ENCODE measurements around the gene GPD1L.

Gene GPD1L

GRCh38 chr3:32140943-32141342, 34.5 kb downstream of the GPD1L start:
- no peak for DNase-seq

GRCh38 chr3:32143849-32144757, 37.7 kb downstream of the GPD1L start:
- peak; percentile 55 for DNase-seq

GRCh38 chr3:32146746-32147211, 40.4 kb downstream of the GPD1L start:
- no peak for DNase-seq

GRCh38 chr3:32147509-32147908, 41.1 kb downstream of the GPD1L start:
- no peak for DNase-seq

- DNase-seq = no peak
Observed at GRCh38 chr3:32147933-32148332, 41.5 kb downstream of the GPD1L start.

GRCh38 chr3:32148351-32148750, 41.9 kb downstream of the GPD1L start:
- DNase-seq = no peak

- no peak for DNase-seq
Observed at GRCh38 chr3:32153414-32154204, 47.2 kb downstream of the GPD1L start.

- no peak for DNase-seq
Observed at GRCh38 chr3:32154205-32154579, 47.8 kb downstream of the GPD1L start.

GRCh38 chr3:32155117-32155516, 48.7 kb downstream of the GPD1L start:
- DNase-seq = no peak

GRCh38 chr3:32157600-32158264, 51.3 kb downstream of the GPD1L start:
- no peak for DNase-seq

GRCh38 chr3:32160706-32161214, 54.3 kb downstream of the GPD1L start:
- DNase-seq = no peak

- no peak for DNase-seq
Observed at GRCh38 chr3:32165442-32165841, 59.0 kb downstream of the GPD1L start.

- DNase-seq = no peak
Observed at GRCh38 chr3:32166654-32167053, 60.2 kb downstream of the GPD1L start.

- no peak for DNase-seq
Observed at GRCh38 chr3:32172420-32172819, 66.0 kb downstream of the GPD1L start.

- DNase-seq = peak; percentile 72
Observed at GRCh38 chr3:32175607-32176197, 69.3 kb downstream of the GPD1L start.

GRCh38 chr3:32176989-32177701, 70.7 kb downstream of the GPD1L start:
- peak; percentile 61 for DNase-seq

GRCh38 chr3:32177702-32178198, 71.3 kb downstream of the GPD1L start:
- peak; percentile 67 for DNase-seq

GRCh38 chr3:32180141-32180784, 73.8 kb downstream of the GPD1L start:
- no peak for DNase-seq

- no peak for DNase-seq
Observed at GRCh38 chr3:32181365-32181764, 74.9 kb downstream of the GPD1L start.

GRCh38 chr3:32181796-32182195, 75.4 kb downstream of the GPD1L start:
- no peak for DNase-seq

GRCh38 chr3:32184187-32184730, 77.8 kb downstream of the GPD1L start:
- DNase-seq = no peak

Measured in stimulated activated CD4-positive, alpha-beta T cell treated with anti-CD3 and anti-CD28 coated beads, Interleukin-15, amount 100 ng/mL, for 24 hours (primary cell).